ENCODE measurements around the gene TIMM50. TPM values are rescaled to one million over a fixed set of nuclear protein-coding genes. Genes with fewer than 3 reads are reported as not detected.
A peak's percentile ranks its signal among the peaks of the same experiment; 100 is the strongest.

The TIMM50 gene
- polyA plus RNA-seq, 1 donor from 2014 or later = 66.2 TPM

DNA sequence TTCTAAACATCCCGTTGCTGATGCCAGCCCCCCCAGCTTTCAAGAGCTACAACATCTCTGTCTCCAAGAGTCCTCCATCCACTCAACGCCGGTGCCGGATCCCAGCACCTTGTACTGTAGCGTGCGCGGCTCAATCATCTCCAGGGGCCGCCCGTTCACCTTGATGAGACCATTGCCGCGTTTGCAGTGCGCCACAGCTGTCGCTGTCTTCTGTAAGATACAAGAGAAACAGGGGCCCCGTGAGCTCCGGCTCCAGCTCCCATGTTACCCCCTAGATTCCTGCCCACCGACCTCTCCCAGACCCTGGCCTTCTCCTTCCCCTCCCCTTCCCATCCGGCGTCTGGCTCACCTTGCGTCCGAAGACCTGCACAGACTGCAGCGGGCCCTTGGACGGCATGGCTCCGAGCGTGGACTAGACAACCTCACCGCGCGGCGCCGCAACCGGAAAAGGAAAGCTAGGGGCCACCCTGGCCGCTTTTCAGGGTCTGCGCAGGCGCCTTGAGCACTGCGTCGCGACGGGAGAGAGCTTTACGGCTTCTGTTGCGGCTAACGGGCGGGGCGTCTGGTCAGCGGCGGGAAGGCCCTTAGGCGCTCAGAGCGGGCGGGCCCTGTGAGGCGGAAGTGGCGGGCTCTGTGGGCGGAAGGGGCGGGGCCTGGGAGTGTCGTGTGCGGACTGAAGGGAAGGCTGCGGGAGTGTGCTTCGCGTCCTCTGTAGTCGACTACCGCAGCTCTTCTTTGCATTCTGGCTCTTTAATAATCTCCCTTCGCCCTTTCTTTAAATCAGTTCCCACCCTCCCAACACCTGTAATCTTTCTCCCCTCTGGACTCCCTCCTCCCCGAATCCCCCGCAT is 44.9 kb upstream of the TIMM50 start, which contains the start of gene RPS16:
TSS of gene RPS16 (minus strand) at position 451 of the 851 bp plus-strand sequence. CDS start at position 397, 54 bp downstream.
- peak within 1 kb of the TSS; percentile 93 for H2AFZ ChIP-seq (ENCODE audit: low read depth, low read length)
- TF ChIP-seq SMC3 (conservative IDR thresholded peaks at IDR 0.05; ENCODE audit: poor library complexity) = peak; percentile 39
- TF ChIP-seq, protein P1, sequence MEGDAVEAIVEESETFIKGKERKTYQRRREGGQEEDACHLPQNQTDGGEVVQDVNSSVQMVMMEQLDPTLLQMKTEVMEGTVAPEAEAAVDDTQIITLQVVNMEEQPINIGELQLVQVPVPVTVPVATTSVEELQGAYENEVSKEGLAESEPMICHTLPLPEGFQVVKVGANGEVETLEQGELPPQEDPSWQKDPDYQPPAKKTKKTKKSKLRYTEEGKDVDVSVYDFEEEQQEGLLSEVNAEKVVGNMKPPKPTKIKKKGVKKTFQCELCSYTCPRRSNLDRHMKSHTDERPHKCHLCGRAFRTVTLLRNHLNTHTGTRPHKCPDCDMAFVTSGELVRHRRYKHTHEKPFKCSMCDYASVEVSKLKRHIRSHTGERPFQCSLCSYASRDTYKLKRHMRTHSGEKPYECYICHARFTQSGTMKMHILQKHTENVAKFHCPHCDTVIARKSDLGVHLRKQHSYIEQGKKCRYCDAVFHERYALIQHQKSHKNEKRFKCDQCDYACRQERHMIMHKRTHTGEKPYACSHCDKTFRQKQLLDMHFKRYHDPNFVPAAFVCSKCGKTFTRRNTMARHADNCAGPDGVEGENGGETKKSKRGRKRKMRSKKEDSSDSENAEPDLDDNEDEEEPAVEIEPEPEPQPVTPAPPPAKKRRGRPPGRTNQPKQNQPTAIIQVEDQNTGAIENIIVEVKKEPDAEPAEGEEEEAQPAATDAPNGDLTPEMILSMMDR (IDR thresholded peaks at IDR 0.05; ENCODE audit: poor library complexity, severe bottlenecking) = no peak
- TF ChIP-seq TAF1 (IDR thresholded peaks at IDR 0.05; ENCODE audit: low read depth) = peak; percentile 98
- TF ChIP-seq POLR2AphosphoS5 (IDR thresholded peaks at IDR 0.05) = peak; percentile 98
- TF ChIP-seq, protein P2, sequence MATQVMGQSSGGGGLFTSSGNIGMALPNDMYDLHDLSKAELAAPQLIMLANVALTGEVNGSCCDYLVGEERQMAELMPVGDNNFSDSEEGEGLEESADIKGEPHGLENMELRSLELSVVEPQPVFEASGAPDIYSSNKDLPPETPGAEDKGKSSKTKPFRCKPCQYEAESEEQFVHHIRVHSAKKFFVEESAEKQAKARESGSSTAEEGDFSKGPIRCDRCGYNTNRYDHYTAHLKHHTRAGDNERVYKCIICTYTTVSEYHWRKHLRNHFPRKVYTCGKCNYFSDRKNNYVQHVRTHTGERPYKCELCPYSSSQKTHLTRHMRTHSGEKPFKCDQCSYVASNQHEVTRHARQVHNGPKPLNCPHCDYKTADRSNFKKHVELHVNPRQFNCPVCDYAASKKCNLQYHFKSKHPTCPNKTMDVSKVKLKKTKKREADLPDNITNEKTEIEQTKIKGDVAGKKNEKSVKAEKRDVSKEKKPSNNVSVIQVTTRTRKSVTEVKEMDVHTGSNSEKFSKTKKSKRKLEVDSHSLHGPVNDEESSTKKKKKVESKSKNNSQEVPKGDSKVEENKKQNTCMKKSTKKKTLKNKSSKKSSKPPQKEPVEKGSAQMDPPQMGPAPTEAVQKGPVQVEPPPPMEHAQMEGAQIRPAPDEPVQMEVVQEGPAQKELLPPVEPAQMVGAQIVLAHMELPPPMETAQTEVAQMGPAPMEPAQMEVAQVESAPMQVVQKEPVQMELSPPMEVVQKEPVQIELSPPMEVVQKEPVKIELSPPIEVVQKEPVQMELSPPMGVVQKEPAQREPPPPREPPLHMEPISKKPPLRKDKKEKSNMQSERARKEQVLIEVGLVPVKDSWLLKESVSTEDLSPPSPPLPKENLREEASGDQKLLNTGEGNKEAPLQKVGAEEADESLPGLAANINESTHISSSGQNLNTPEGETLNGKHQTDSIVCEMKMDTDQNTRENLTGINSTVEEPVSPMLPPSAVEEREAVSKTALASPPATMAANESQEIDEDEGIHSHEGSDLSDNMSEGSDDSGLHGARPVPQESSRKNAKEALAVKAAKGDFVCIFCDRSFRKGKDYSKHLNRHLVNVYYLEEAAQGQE (IDR thresholded peaks at IDR 0.05; ENCODE audit: borderline replicate concordance) = peak; percentile 93
- no peak for TF ChIP-seq RAD21 (conservative IDR thresholded peaks at IDR 0.05)
- TF ChIP-seq EP300 (conservative IDR thresholded peaks at IDR 0.05; ENCODE audit: poor library complexity, severe bottlenecking) = peak; percentile 34
- peak; percentile 98 for TF ChIP-seq MXI1 (conservative IDR thresholded peaks at IDR 0.05; ENCODE audit: poor library complexity, severe bottlenecking)
- no peak for TF ChIP-seq EZH2 (IDR thresholded peaks at IDR 0.05; ENCODE audit: borderline replicate concordance, insufficient read depth, low read length, poor library complexity, severe bottlenecking)

DNA sequence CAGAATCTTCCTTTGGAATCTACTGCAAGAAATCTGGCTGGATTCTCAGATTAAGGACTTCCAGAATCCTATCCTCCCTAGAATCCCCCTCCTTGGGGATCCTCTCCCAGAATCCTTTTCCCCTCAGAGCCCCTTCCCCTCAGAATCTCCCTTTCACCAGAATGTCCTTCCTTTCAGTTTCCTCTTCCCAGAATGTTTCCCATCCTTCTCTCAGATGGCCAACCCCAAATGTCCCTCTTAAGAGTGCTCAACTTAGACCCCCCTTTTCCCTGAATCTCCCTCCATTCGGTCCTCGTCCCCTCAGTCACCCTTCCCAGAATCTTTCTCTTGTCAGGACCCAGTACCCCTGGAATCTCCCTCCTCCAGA is 44.3 kb upstream of the TIMM50 start:
- Histone ChIP-seq H3F3A (ENCODE audit: insufficient read depth, low read length, poor library complexity, severe bottlenecking) (peaks cover 4% of the 10 kb centered on the region), H2AFZ (ENCODE audit: low read depth, low read length) (peak overlapping the region; percentile 93), H4K20me1 (ENCODE audit: insufficient read depth) (no peaks in the 10 kb centered on the region), H3K4me2 (ENCODE audit: low read length) (peak overlapping the region; percentile 99), H3K79me2 (replicated peaks; ENCODE audit: insufficient read depth, low read length) (peaks cover 16% of the 10 kb centered on the region), H3K9ac (ENCODE audit: low read length) (peak overlapping the region; percentile 82), H3K4me3 (ENCODE audit: low read length) (peak overlapping the region; percentile 93), H3K9me3 (ENCODE audit: low read length) (no peaks in the 10 kb centered on the region), H3K27me3 (ENCODE audit: insufficient read depth, low read depth, low read length) (no peaks in the 10 kb centered on the region), H3K9me2 (ENCODE audit: insufficient read depth, low read length) (no peaks in the 10 kb centered on the region), H3K27ac (ENCODE audit: low read length) (peak overlapping the region; percentile 95), H3K36me3 (ENCODE audit: insufficient read depth, low read length) (no peaks in the 10 kb centered on the region)
- TF ChIP-seq, protein P1 (IDR thresholded peaks at IDR 0.05; ENCODE audit: poor library complexity, severe bottlenecking) = no peak
- no peak for TF ChIP-seq EZH2 (IDR thresholded peaks at IDR 0.05; ENCODE audit: borderline replicate concordance, insufficient read depth, low read length, poor library complexity, severe bottlenecking)
- no peak for TF ChIP-seq MXI1 (conservative IDR thresholded peaks at IDR 0.05; ENCODE audit: poor library complexity, severe bottlenecking)
- TF ChIP-seq EP300 (conservative IDR thresholded peaks at IDR 0.05; ENCODE audit: poor library complexity, severe bottlenecking) = no peak
- no peak for TF ChIP-seq TAF1 (IDR thresholded peaks at IDR 0.05; ENCODE audit: low read depth)
- TF ChIP-seq SMC3 (conservative IDR thresholded peaks at IDR 0.05; ENCODE audit: poor library complexity) = no peak
- no peak for TF ChIP-seq RAD21 (conservative IDR thresholded peaks at IDR 0.05)

More for the DNA sequence above, 44.9 kb upstream of the TIMM50 start, which contains the start of gene RPS16:
- H3K27ac ChIP-seq (ENCODE audit: low read length) = peak within 1 kb of the TSS; percentile 95
- H3K27me3 ChIP-seq (ENCODE audit: insufficient read depth, low read depth, low read length) = no peaks in the 10 kb centered on the region
- no peaks in the 10 kb centered on the region for H3K36me3 ChIP-seq (ENCODE audit: insufficient read depth, low read length)
- H3K4me2 ChIP-seq (ENCODE audit: low read length) = peak within 1 kb of the TSS; percentile 99
- no peaks in the 10 kb centered on the region for H3K9me3 ChIP-seq (ENCODE audit: low read length)
- H3K9ac ChIP-seq (ENCODE audit: low read length) = peak within 1 kb of the TSS; percentile 82
- no peaks in the 10 kb centered on the region for H3K9me2 ChIP-seq (ENCODE audit: insufficient read depth, low read length)
- H4K20me1 ChIP-seq (ENCODE audit: insufficient read depth) = no peaks in the 10 kb centered on the region
- peaks cover 16% of the 10 kb centered on the region for H3K79me2 ChIP-seq (replicated peaks; ENCODE audit: insufficient read depth, low read length)
- H3F3A ChIP-seq (ENCODE audit: insufficient read depth, low read length, poor library complexity, severe bottlenecking) = peaks cover 4% of the 10 kb centered on the region
- peak within 1 kb of the TSS; percentile 93 for H3K4me3 ChIP-seq (ENCODE audit: low read length)

Data from neural cell (in vitro differentiated cells).